MM.1S (cell line): Measurements from ENCODE around the gene NRGN.

ENCODE experiments used
- EZH2 ChIP-seq: fragments of 300-600 bp; sonication (generic); optimal IDR thresholded peaks from 2 replicates; pipeline ENCODE3; 2017; ENCODE audit warnings: low read depth, mild to moderate bottlenecking, antibody characterized with exemption, low read length, mixed read lengths
- TF ChIP-seq, protein P1 (sequence below): fragments of 300-600 bp; sonication (generic); IDR thresholded peaks from 2 replicates; pipeline ENCODE4 v1.5.1; 2016; ENCODE audit warnings: antibody characterized with exemption, low read length, mixed read lengths

DNA sequence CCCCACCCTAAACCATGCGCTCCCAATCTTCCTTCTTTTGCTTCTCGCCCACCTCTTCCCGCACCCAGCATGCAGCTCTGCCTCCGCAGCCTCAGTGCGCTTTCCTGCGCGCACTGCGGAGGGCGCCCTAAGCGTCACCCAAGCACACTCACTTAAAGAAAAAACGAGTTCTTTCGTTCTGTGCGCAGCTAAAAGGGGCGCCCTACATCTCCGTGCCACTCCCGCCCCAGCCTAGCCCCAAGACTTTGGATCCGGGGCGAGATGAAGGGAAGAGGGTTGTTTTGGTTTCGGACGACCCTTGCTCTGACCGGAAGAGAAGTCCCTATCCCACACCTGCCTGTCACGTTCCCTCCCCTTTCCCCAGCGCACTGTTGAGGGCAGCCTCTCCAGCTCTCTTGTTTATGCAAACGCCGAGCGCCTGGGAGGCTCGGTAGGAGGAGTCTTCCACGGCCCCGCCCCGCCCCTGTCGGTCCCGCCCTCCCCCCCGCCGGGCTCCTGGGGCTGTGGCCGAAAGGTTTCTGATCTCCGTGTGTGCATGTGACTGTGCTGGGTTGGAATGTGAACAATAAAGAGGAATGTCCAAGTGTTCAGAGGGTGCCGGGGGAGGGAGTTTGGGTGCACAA, 7.0 kb downstream of the NRGN start:
- TF ChIP-seq, protein P1, sequence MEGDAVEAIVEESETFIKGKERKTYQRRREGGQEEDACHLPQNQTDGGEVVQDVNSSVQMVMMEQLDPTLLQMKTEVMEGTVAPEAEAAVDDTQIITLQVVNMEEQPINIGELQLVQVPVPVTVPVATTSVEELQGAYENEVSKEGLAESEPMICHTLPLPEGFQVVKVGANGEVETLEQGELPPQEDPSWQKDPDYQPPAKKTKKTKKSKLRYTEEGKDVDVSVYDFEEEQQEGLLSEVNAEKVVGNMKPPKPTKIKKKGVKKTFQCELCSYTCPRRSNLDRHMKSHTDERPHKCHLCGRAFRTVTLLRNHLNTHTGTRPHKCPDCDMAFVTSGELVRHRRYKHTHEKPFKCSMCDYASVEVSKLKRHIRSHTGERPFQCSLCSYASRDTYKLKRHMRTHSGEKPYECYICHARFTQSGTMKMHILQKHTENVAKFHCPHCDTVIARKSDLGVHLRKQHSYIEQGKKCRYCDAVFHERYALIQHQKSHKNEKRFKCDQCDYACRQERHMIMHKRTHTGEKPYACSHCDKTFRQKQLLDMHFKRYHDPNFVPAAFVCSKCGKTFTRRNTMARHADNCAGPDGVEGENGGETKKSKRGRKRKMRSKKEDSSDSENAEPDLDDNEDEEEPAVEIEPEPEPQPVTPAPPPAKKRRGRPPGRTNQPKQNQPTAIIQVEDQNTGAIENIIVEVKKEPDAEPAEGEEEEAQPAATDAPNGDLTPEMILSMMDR = peak; percentile 89
- no peak for TF ChIP-seq EZH2
